OCI-M1 (cell line): Measurements from ENCODE around the gene TTC33.
A peak's percentile ranks its signal among the peaks of the same experiment; 100 is the strongest.

ENCODE experiments used
- DNase-seq: peaks from one replicate; lab custom pipeline; 2025; lab: John Stamatoyannopoulos, UW

Gene TTC33

GRCh38 chr5:40607202-40607601 is 148.6 kb downstream of the TTC33 start:
- DNase-seq = no peak

GRCh38 chr5:40606077-40606765 is 149.5 kb downstream of the TTC33 start:
- DNase-seq = peak; percentile 67

GRCh38 chr5:40605295-40605958 is 150.3 kb downstream of the TTC33 start:
- peak; percentile 83 for DNase-seq

GRCh38 chr5:40603378-40603777 is 152.4 kb downstream of the TTC33 start:
- DNase-seq = no peak

- peak; percentile 18 for DNase-seq
Observed at GRCh38 chr5:40601198-40601868, 154.4 kb downstream of the TTC33 start.

- no peak for DNase-seq
Observed at GRCh38 chr5:40600383-40600782, 155.4 kb downstream of the TTC33 start.

- no peak for DNase-seq
Observed at GRCh38 chr5:40599676-40600075, 156.1 kb downstream of the TTC33 start.

GRCh38 chr5:40594811-40595210 is 160.9 kb downstream of the TTC33 start:
- DNase-seq = no peak

- DNase-seq = peak; percentile 42
Observed at GRCh38 chr5:40591727-40592396, 163.9 kb downstream of the TTC33 start.

- DNase-seq = no peak
Observed at GRCh38 chr5:40587376-40587775, 168.4 kb downstream of the TTC33 start.

GRCh38 chr5:40585537-40586267 is 170.1 kb downstream of the TTC33 start:
- DNase-seq = no peak

GRCh38 chr5:40584054-40584453 is 171.7 kb downstream of the TTC33 start:
- DNase-seq = no peak

- DNase-seq = peak; percentile 20
Observed at GRCh38 chr5:40578501-40579451, 177.0 kb downstream of the TTC33 start.

GRCh38 chr5:40577718-40578117 is 178.0 kb downstream of the TTC33 start:
- DNase-seq = no peak

GRCh38 chr5:40575921-40576320 is 179.8 kb downstream of the TTC33 start:
- no peak for DNase-seq

GRCh38 chr5:40575411-40575810 is 180.3 kb downstream of the TTC33 start:
- DNase-seq = no peak

GRCh38 chr5:40572937-40573336 is 182.8 kb downstream of the TTC33 start:
- no peak for DNase-seq

- DNase-seq = no peak
Observed at GRCh38 chr5:40572391-40572790, 183.4 kb downstream of the TTC33 start.

GRCh38 chr5:40571729-40572128 is 184.0 kb downstream of the TTC33 start:
- DNase-seq = peak; percentile 29

- DNase-seq = no peak
Observed at GRCh38 chr5:40570408-40571129, 185.2 kb downstream of the TTC33 start.
